ENCODE data around the gene NMNAT2.
"Not testable (repeated sequence)": the region's sequence is repeated elsewhere in the genome, so short reads cannot be mapped to it uniquely, and the experiment has no call there.

NMNAT2 gene

DNA sequence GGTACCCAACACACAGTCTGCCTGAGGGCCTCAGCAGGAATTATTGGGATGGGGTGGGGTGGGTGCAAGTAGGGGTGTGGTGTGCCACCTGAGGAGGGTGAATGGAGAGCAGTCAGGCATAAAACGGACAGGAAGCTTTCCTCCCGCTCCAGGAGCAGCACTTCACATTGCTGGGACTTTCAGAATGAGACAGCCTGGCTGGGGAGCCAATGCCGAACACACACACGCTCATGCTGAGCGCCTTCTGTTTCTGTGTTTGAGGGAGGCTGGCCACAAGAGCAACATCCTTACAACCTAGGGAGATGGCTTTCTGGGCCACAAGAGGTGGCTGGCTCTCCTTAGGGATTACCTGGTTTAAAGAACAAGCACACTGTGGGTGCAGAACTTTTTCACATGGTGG, 134.1 kb downstream of the NMNAT2 start:
- DNase-seq, result peak in 1 of 3 experiments; percentile 46

- no peak for DNase-seq
Measured at GRCh38 chr1:183283286-183283685, 134.9 kb downstream of the NMNAT2 start.

DNA sequence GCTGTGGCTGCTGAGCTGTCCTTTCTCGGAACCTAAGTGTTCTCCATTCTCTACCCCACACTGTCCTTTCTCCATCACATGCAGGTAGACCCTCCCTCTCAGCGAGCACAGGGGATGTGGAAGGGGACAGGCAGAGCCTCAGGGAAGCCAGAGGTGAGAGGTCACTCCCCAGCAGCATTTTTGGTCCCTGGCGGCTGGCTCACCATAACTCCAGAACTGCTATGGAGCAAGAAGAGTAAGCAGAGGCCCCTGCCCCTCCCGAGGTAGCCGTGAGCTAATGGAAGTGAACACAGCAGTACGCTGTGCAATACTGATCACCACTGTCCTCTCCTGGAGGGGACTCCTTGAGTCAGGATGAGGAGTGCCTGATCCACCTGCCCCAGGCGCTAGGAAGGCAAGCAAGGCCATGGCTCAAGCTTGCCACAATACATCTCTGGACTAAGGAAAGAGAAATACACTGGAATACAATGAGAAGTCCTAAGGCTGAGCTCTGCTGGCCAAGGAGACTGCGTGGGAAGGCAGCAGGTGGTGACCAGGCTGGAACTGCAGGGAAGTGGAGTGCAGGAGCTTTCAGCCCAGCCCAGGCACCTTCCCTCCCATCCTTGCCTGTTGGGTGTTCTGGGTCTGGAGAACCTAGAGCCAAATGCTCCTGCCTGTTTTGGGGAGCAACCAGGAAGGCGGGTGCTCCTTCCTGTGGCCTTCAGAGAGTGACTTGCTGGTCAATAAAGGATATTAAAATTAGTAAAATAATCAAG, 135.9 kb downstream of the NMNAT2 start:
- no peak for DNase-seq

GRCh38 chr1:183281553-183282091, 136.6 kb downstream of the NMNAT2 start:
- peak; percentile 78 to 98 (median 93) for DNase-seq

- no peak for DNase-seq
Measured at GRCh38 chr1:183281039-183281438, 137.1 kb downstream of the NMNAT2 start.

- no peak for DNase-seq
Measured at GRCh38 chr1:183279835-183280234, 138.3 kb downstream of the NMNAT2 start.

DNA sequence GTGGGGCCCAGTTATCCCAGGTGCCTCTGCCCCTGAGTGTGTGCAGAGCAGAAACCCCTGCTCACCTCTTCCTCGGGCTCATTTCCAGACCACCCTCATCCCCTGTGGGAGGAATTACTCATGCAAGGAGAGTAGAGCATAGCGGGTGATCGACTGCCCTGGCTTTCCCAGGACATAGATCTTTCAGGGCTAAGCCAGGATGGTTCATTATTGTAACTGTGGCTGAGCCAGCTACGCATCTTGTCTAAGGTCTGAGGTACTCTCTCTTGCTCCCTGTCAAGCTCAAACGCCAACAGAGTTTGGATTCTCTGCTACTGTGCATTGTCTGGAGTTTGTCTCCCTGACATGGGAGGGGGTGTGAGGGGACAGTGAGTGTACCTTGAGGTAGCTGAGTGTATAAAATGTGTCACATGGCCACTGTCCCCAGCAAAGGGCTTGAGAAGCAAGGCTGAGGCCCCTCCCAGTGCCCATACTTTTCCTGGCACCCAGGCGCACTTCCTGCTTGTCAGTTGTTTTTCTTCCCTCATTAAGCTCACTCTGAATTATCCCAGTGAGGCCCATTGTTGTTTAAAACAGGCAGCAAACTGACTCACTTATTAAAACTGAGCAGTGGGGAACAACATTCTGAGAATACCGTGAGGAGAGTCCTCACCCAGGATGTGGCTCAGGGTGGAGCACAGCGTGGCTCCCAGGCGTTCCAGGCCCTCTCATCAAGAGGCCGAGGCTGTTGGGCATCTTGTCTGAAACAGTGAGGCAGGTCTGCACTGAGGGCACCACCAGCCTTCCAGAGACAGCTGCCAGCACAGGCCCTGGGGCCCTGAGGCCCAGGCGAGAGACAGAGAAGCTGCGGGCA, 139.2 kb downstream of the NMNAT2 start:
- DNase-seq, result peak in 2 of 3 experiments; percentile 15 to 21

- no peak for DNase-seq
Measured at GRCh38 chr1:183277821-183278738, 140.1 kb downstream of the NMNAT2 start.

DNA sequence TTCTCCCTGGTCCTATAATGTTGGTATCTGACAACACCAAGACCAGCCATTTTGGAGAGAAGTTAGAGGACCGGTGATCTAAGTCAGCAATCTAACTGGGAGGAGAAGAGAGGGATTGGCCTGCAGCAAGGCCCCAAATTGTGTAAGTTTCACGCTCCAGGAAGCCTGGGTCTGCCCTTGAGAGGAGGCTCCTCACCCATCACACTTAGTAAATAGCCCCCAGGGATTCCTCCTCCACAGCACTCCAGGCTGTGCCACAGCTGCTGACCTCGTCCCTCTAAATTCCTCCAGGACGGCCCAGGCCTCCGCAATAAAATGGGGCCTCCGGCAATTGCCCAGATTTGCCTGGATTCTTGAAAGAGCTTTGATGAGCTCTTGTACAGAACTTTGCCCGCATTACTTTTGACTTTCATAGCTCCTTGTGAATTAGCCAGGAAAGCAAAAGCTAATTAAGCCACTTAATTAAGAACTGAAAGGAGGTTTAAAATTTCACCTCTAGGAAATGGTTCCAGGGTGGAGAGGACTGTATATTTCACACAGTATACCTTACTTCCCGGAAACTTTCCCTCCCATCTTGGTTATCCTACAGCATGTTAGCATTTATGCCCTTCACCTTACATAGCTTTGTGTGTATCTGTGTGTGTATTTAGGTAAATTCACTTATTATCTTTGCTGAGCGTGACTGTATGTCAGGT, 141.6 kb downstream of the NMNAT2 start:
- no peak for DNase-seq

DNA sequence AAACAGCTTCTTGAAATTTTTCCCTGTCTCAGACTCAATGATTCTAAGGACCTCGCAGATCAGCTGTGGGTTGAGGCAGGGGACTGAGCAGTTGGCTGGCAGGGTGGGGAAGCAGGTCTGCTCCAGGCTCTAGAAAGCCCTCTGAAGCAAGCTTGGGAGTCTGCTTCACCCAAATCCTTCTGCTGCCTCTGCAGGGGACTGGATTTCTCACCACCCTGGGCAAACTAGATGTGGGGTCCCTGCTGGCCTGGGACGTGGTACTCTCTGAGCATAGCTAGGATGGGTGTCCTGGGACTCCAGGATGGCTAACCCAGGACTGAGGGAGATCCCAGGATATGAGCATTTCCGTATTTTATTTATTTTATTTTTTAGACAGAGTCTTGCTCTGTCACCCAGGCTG, 142.9 kb downstream of the NMNAT2 start:
- no peak for DNase-seq

DNA sequence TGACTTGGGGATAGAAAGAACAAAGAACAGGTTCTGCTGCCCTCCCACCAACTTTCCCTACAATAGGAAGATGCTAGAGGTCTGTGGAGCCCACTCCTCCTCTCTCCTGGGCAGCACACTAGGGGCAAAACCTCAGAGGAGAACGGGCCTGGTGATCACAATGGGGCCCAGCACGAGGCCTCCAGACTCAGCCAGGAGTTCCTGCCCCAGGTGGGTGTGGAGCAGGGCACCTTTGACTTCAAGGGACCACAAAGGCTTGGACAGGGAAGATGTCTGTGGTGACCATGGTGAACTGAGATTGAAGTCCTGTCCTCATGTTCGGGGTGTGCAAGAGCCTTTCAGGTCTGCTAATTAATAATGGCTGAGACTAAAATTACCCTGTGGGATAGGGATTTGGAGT, 143.3 kb downstream of the NMNAT2 start:
- DNase-seq, result no peak

GRCh38 chr1:183273984-183274383, 144.2 kb downstream of the NMNAT2 start:
- DNase-seq, result not testable (repeated sequence)

- no peak for DNase-seq
Measured at GRCh38 chr1:183273300-183273699, 144.9 kb downstream of the NMNAT2 start.

GRCh38 chr1:183272390-183272848, 145.8 kb downstream of the NMNAT2 start:
- DNase-seq, result no peak

DNA sequence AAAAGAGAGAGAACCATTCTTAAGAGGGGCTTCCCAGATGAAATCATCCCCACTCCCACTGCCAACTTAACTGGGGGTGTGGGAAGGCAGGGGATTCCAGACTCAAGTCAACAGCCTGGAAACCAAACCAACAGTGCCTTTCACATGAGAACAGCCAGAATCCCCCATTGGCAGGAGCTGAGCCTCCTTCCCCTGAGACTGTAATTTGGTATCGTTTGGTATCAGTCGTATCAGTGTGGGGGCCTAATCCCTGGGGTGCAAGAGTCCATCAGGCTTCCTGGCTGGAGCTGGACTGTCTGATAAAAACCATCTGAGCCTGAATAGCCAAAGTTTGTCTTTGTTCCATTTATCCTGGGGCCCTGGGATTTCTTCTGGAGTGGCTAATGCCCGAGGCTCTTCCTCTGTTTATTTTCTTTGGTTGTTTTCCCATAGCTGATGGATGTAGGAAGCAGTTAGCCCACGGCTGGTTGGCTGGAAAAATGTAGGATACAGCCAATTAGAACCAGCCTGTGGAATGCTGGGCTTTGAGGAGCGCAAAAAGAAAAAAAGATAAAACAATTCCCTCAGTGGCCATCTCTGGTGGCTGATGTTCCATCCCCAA, 147.5 kb downstream of the NMNAT2 start:
- DNase-seq, result peak in 1 of 3 experiments; percentile 24

DNA sequence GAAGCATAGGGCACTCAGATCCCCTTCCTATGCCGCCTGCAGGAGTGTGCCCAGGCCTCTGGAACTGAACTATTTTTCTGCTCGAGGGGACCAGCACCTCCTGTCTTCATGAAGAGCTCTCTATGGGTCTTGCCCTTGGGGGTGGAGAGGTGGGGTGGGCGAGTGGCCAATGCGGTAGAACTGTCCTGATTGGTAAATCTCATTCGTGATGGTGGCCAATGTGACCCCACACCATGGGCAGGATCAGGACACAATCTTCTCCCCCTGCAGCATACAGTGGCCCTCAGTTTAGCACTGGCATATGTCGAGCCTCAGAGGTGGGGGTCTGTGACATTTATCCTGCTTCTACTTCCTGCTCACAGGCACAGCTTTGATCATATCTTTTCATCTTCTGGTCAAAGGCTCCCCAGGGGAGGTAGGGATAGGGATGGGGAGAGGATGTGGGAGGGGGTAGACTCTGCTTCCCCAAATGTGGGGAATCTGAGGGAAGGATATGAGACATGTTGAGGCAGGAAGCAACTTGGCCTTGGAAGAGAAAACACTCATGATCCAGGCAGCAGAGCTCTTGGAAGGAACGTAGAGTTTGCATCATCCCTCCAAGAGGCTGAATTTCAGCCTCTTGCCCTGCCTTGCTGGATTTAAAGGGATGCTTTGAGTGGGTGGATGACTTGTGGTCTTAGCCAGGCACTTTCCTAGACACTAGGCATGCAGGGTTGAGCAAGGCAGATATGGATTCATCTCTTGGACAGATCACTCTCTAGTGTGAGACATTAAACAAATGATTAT, 150.3 kb downstream of the NMNAT2 start:
- DNase-seq, result no peak

DNA sequence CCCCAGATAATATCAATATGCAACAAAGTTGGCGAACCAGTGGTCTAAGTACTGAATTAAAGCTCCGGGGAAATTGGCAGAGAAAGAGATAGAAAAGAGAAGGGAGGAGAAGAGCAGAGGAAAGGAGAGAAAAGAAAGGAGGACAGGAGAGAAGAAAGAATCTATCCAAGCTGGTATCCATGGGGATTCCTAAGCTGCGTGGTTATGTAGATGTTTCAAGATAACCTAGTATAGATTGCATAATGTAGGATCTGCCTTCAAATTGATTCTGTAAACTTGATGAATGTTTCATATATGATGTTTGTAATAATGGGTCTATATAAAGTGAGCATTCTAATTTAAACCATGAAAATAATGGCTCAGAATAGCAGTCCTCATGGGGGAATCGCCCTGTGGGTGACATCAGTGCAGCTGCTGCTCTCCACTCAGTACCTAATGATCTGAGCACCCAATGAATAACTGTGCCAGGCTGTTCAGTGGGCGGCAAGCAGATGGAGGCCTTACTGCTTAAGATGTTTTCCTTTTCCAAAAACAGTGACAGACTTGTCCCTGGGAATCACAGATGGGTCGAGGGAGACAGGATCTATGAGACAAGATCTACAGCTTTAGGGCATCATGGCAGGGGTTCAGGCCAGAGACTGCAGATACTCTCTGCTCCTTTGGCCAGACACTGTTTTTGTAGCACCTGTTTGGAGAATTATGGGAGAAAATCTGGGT, 154.1 kb downstream of the NMNAT2 start:
- DNase-seq, result no peak

GRCh38 chr1:183262628-183263200, 155.5 kb downstream of the NMNAT2 start:
- no peak for DNase-seq

GRCh38 chr1:183259924-183260323, 158.3 kb downstream of the NMNAT2 start:
- DNase-seq, result no peak

GRCh38 chr1:183255073-183255472, 163.1 kb downstream of the NMNAT2 start:
- DNase-seq, result no peak

All from NCI-H1417 (cell line).